Sigmoid colon (tissue), 4 donors: ENCODE results near the gene SLC38A3.

Experiments
- EP300 ChIP-seq, 4 donors: sonication (generic); formaldehyde crosslinking; IDR thresholded peaks; one replicate each; pipeline ENCODE4 v1.6.1; 2017; ENCODE audit warnings: antibody characterized with exemption in 4 of 4
- POLR2AphosphoS5 ChIP-seq, 4 donors: sonication (generic); formaldehyde crosslinking; IDR thresholded peaks; one replicate each; pipeline ENCODE4 v1.6.1; 2017; ENCODE audit warnings: antibody characterized with exemption in 4 of 4

- TF ChIP-seq POLR2AphosphoS5 (IDR thresholded peaks at IDR 0.05) (no peak), EP300 (IDR thresholded peaks at IDR 0.05) (no peak)
Observed at GRCh38 chr3:50239649-50240048, 34.6 kb downstream of the SLC38A3 start.
